SK-N-SH (cell line): ENCODE results near the gene LIME1. TPM values are rescaled to one million over a fixed set of nuclear protein-coding genes. Genes with fewer than 3 reads are reported as not detected.

Source experiments
- CTCF ChIA-PET: fragments of 300-600, 350-600 bp; formaldehyde crosslinking; extraction: SDS; loops from one replicate; lab custom pipeline; 2021; lab: Yijun Ruan, JAX
- POLR2A ChIA-PET: fragments of 350-600 bp; sonication (Branson Sonifier 250); formaldehyde crosslinking; extraction: SDS; loops from one replicate; lab custom pipeline; 2020; ENCODE audit warnings: antibody characterized with exemption, inconsistent platforms; lab: Yijun Ruan, JAX
- DNase-seq: peaks from one replicate; pipeline ENCODE4 v3.0.0; 2012
- H2AFZ ChIP-seq: fragments of 200-600 bp; sonication (generic); 2 replicates; pipeline ENCODE4 v1.8.1; 2016; ENCODE audit warnings: antibody characterized with exemption, mild to moderate bottlenecking, low read depth
- H3F3A ChIP-seq: fragments of 200-600 bp; sonication (generic); replicated peaks from 2 replicates; pipeline ENCODE3; 2016; ENCODE audit warnings: antibody characterized with exemption, mild to moderate bottlenecking; ENCODE audit not compliant: insufficient read depth
- H3K27ac ChIP-seq, 2 experiments: fragments of 200-500 bp in 1 of 2; fragments of 200-600 bp in 1 of 2; sonication (Bioruptor generic) in 1 of 2; sonication (generic), shearing (Covaris generic) in 1 of 2; 2 replicates each; pipeline versions ENCODE4 v1.5.1 to v1.6.1; 2014 to 2016; ENCODE audit warnings: low read depth in 2 of 2, inconsistent platforms in 1 of 2, low read length in 1 of 2, mild to moderate bottlenecking in 1 of 2, mixed read lengths in 1 of 2
- H3K27me3 ChIP-seq: fragments of 200-600 bp; sonication (generic), shearing (Covaris generic); 2 replicates; pipeline ENCODE4 v1.6.1; 2016; ENCODE audit warnings: mixed run types; ENCODE audit not compliant: insufficient read depth
- H3K36me3 ChIP-seq, 2 experiments: fragments of 200-500 bp in 1 of 2; fragments of 200-600 bp in 1 of 2; sonication (Bioruptor generic) in 1 of 2; sonication (generic) in 1 of 2; replicated peaks in 1 of 2; 2 replicates each; pipeline versions ENCODE3 to v1.5.1; 2014 to 2016; ENCODE audit warnings: low read length in 1 of 2, mild to moderate bottlenecking in 1 of 2; ENCODE audit not compliant: insufficient read depth in 2 of 2, control insufficient read depth in 1 of 2
- H3K4me1 ChIP-seq, 2 experiments: fragments of 200-500 bp in 1 of 2; fragments of 200-600 bp in 1 of 2; sonication (Bioruptor generic) in 1 of 2; sonication (generic), shearing (Covaris generic) in 1 of 2; 2 replicates each; pipeline versions ENCODE4 v1.5.1 to v1.6.1; 2014 to 2016; ENCODE audit warnings: low read depth in 1 of 2, low read length in 1 of 2, mixed run types in 1 of 2; ENCODE audit not compliant: insufficient read depth in 2 of 2, control insufficient read depth in 1 of 2
- H3K4me2 ChIP-seq: fragments of 200-600 bp; sonication (generic), shearing (Covaris generic); 2 replicates; pipeline ENCODE4 v1.6.1; 2017; ENCODE audit warnings: mixed run types
- H3K4me3 ChIP-seq, 2 experiments: fragments of 200-500 bp in 1 of 2; fragments of 200-600 bp in 1 of 2; sonication (Bioruptor generic) in 1 of 2; sonication (generic), shearing (Covaris generic) in 1 of 2; 2 replicates each; pipeline versions ENCODE4 v1.5.1 to v1.8.1; 2014 to 2016; ENCODE audit warnings: low read depth in 2 of 2, inconsistent platforms in 1 of 2, low read length in 1 of 2, mild to moderate bottlenecking in 1 of 2, mixed read lengths in 1 of 2, moderate library complexity in 1 of 2
- H3K79me2 ChIP-seq: fragments of 200-600 bp; sonication (generic); 2 replicates; pipeline ENCODE4 v1.8.1; 2017; ENCODE audit warnings: mild to moderate bottlenecking; ENCODE audit not compliant: insufficient read depth
- H3K9ac ChIP-seq: fragments of 200-600 bp; sonication (generic); 2 replicates; pipeline ENCODE4 v1.6.1; 2017; ENCODE audit warnings: mixed run types
- H3K9me2 ChIP-seq: fragments of 200-600 bp; sonication (generic); 2 replicates; pipeline ENCODE4 v1.6.1; 2017; ENCODE audit warnings: mixed run types
- H3K9me3 ChIP-seq: fragments of 200-600 bp; sonication (generic); 2 replicates; pipeline ENCODE4 v1.6.1; 2017; ENCODE audit warnings: mixed run types, mild to moderate bottlenecking, moderate library complexity
- H4K20me1 ChIP-seq: fragments of 200-600 bp; sonication (generic); 2 replicates; pipeline ENCODE4 v1.6.1; 2017; ENCODE audit warnings: mild to moderate bottlenecking, mixed run types; ENCODE audit not compliant: insufficient read depth
- CHD2 ChIP-seq: fragments of 150-350 bp; IDR thresholded peaks from 2 replicates; pipeline ENCODE4 v1.6.1; 2018; ENCODE audit warnings: low read length; ENCODE audit not compliant: partially characterized antibody
- ELF1 ChIP-seq: IDR thresholded peaks from 2 replicates; pipeline ENCODE4 v1.4.0; 2012
- FOXJ3 ChIP-seq: sonication (generic); formaldehyde crosslinking; IDR thresholded peaks from 2 replicates; pipeline ENCODE4 v1.5.1; 2020; ENCODE audit warnings: mild to moderate bottlenecking, missing genetic modification reagents
- FOXM1 ChIP-seq: IDR thresholded peaks from 2 replicates; pipeline ENCODE4 v1.4.0; 2012; ENCODE audit warnings: low read depth, mild to moderate bottlenecking
- GABPA ChIP-seq: IDR thresholded peaks from 2 replicates; pipeline ENCODE4 v1.4.0; 2012; ENCODE audit warnings: low read depth, mild to moderate bottlenecking
- JUND ChIP-seq: IDR thresholded peaks from 2 replicates; pipeline ENCODE4 v1.4.0; 2012
- POLR2AphosphoS5 ChIP-seq: IDR thresholded peaks from 2 replicates; pipeline ENCODE4 v1.6.1; 2012; ENCODE audit warnings: low read depth, low read length
- RFX5 ChIP-seq: IDR thresholded peaks from 2 replicates; pipeline ENCODE4 v1.6.1; 2012; ENCODE audit warnings: mild to moderate bottlenecking, improper control_type of control experiment, low read length
- RXRA ChIP-seq: IDR thresholded peaks from 2 replicates; pipeline ENCODE4 v1.4.0; 2012; ENCODE audit warnings: low read depth, mild to moderate bottlenecking, borderline replicate concordance
- SIN3A ChIP-seq: IDR thresholded peaks from 2 replicates; pipeline ENCODE4 v1.6.1; 2012; ENCODE audit warnings: low read depth, mild to moderate bottlenecking, low read length, moderate library complexity, borderline replicate concordance
- SMC3 ChIP-seq: IDR thresholded peaks from 2 replicates; pipeline ENCODE4 v1.6.1; 2012; ENCODE audit warnings: low read depth, low read length, improper control_type of control experiment
- TCF12 ChIP-seq: IDR thresholded peaks from 2 replicates; pipeline ENCODE4 v1.4.0; 2012
- WGBS: methylation state at CpG from one replicate; pipeline ENCODE4 v1.1.6; 2017; ENCODE audit warnings: low lambda C conversion rate; 5-methylcytosine and 5-hydroxymethylcytosine counted together
- polyA plus RNA-seq, 3 experiments: library from polyadenylated mRNA; depleted of rRNA; stranded (reverse); fragments of >200 nt; gene quantifications; 2 replicates each; pipeline ENCODE4 v1.2.3, GENCODE V29; 2012
- TF ChIP-seq, protein P1 (sequence below): fragments of 150-350 bp; IDR thresholded peaks from 2 replicates; pipeline ENCODE4 v1.6.1; 2016; ENCODE audit warnings: mild to moderate bottlenecking, low read depth, low read length
- TF ChIP-seq, protein P2 (sequence below): fragments of 200-600 bp; sonication (generic); IDR thresholded peaks from 2 replicates; pipeline ENCODE4 v1.6.1; 2017; ENCODE audit warnings: antibody characterized with exemption, mild to moderate bottlenecking, moderate library complexity
- TF ChIP-seq, protein P3 (sequence below): IDR thresholded peaks from 2 replicates; pipeline ENCODE4; 2012
- TF ChIP-seq, protein P4 (sequence below): IDR thresholded peaks from 2 replicates; pipeline ENCODE4 v1.4.0; 2012; ENCODE audit warnings: low read depth, borderline replicate concordance
- TF ChIP-seq, protein P5 (sequence below): IDR thresholded peaks from 2 replicates; pipeline ENCODE4 v1.4.0; 2012; ENCODE audit warnings: low read depth, borderline replicate concordance
- TF ChIP-seq, protein P6 (sequence below): fragments of 150-350 bp; IDR thresholded peaks from 2 replicates; pipeline ENCODE4 v1.6.1; 2017; ENCODE audit warnings: antibody characterized with exemption, low read length, low read depth, borderline replicate concordance

LIME1 gene
- polyA plus RNA-seq, 1 of the 3 experiments (the other 2 are of a cell fraction) = 10.9 TPM

DNA sequence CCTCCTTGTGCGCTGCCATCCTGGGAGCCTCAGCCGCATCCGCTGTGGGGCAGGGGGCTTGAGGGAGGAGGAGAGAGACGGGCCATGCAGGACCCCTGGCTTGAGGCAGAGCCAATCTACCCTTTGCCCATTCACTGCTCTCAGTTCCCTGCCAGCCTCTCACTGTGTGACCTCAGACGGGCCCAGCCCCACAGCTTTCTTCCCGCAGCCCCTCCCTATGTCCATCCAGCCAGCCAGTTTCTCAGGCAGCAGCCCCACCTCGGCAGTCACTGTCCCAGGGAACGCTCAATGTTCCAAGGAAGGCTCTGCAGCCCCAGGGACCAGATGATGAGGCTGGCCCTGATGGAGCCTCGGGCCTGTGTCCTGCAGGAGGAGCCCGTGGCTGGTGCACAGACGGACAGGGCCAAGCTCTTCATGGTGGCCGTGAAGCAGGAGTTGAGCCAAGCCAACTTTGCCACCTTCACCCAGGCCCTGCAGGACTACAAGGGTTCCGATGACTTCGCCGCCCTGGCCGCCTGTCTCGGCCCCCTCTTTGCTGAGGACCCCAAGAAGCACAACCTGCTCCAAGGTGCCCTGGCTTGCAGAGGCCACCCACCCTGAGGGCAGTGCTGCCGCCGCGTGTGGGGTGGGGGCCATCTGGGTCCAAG lies 43.9 kb upstream of the LIME1 start:
- 75% methylated on average over 11 of the region's 20 CpGs for WGBS
- Histone ChIP-seq H3K4me1 (peaks cover 0 to 17% of the 10 kb centered on the region in 2 experiments; a peak in 1 of 4 replicates), H3K27ac (no peak overlapping the region), H4K20me1 (no peaks in the 10 kb centered on the region), H3K27me3 (no peaks in the 10 kb centered on the region), H2AFZ (no peak overlapping the region), H3K79me2 (no peaks in the 10 kb centered on the region), H3K36me3 (peaks cover 0 to 9% of the 10 kb centered on the region in 2 experiments), H3K4me2 (no peak overlapping the region), H3K4me3 (no peak overlapping the region), H3F3A (no peaks in the 10 kb centered on the region), H3K9me3 (no peaks in the 10 kb centered on the region), H3K9ac (no peak overlapping the region), H3K9me2 (no peaks in the 10 kb centered on the region)
- ChIA-PET CTCF (no interaction called here), POLR2A (no interaction called here)
- DNase-seq = no peak
- TF ChIP-seq FOXJ3 (CRISPR knock-in tag) = no peak

DNA sequence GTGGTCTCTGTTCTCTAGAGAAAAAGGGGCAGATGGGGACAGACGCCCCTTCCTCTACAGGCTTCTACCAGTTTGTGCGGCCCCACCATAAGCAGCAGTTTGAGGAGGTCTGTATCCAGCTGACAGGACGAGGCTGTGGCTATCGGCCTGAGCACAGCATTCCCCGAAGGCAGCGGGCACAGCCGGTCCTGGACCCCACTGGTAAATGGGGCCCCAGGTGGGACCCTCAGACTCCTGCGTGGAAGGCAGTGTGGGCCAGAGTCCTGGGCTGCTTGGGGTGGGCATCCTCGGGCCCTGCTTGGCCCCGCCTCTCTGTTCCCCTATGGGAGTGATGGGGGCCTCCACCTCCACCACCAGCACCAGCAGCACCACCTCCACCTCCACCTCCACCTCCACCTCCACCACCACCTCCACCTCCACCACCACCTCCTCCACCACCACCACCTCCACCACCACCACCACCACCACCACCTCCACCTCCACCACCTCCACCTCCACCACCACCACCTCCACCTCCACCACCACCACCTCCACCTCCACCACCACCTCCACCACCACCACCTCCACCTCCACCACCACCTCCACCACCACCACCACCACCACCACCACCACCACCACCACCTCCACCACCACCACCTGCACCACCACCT lies 43.3 kb upstream of the LIME1 start:
- Histone ChIP-seq H3K9me2 (no peaks in the 10 kb centered on the region), H3K27ac (no peak overlapping the region), H3K79me2 (no peaks in the 10 kb centered on the region), H3K4me1 (peaks cover 4 to 19% of the 10 kb centered on the region in 2 experiments; a peak in 2 of 4 replicates), H3K27me3 (no peaks in the 10 kb centered on the region), H4K20me1 (no peaks in the 10 kb centered on the region), H3K4me3 (no peak overlapping the region), H3F3A (no peaks in the 10 kb centered on the region), H3K9ac (no peak overlapping the region), H2AFZ (no peak overlapping the region), H3K36me3 (peaks cover 0 to 9% of the 10 kb centered on the region in 2 experiments), H3K4me2 (no peak overlapping the region), H3K9me3 (no peaks in the 10 kb centered on the region)
- CTCF ChIA-PET = no interaction called here
- POLR2A ChIA-PET = no interaction called here
- WGBS = 20% methylated on average over 1 of the region's 10 CpGs
- no peak for DNase-seq
- TF ChIP-seq, protein P1, sequence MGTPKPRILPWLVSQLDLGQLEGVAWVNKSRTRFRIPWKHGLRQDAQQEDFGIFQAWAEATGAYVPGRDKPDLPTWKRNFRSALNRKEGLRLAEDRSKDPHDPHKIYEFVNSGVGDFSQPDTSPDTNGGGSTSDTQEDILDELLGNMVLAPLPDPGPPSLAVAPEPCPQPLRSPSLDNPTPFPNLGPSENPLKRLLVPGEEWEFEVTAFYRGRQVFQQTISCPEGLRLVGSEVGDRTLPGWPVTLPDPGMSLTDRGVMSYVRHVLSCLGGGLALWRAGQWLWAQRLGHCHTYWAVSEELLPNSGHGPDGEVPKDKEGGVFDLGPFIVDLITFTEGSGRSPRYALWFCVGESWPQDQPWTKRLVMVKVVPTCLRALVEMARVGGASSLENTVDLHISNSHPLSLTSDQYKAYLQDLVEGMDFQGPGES = no peak
- TF ChIP-seq, protein P2, sequence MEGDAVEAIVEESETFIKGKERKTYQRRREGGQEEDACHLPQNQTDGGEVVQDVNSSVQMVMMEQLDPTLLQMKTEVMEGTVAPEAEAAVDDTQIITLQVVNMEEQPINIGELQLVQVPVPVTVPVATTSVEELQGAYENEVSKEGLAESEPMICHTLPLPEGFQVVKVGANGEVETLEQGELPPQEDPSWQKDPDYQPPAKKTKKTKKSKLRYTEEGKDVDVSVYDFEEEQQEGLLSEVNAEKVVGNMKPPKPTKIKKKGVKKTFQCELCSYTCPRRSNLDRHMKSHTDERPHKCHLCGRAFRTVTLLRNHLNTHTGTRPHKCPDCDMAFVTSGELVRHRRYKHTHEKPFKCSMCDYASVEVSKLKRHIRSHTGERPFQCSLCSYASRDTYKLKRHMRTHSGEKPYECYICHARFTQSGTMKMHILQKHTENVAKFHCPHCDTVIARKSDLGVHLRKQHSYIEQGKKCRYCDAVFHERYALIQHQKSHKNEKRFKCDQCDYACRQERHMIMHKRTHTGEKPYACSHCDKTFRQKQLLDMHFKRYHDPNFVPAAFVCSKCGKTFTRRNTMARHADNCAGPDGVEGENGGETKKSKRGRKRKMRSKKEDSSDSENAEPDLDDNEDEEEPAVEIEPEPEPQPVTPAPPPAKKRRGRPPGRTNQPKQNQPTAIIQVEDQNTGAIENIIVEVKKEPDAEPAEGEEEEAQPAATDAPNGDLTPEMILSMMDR = no peak
- TF ChIP-seq, protein P3, sequence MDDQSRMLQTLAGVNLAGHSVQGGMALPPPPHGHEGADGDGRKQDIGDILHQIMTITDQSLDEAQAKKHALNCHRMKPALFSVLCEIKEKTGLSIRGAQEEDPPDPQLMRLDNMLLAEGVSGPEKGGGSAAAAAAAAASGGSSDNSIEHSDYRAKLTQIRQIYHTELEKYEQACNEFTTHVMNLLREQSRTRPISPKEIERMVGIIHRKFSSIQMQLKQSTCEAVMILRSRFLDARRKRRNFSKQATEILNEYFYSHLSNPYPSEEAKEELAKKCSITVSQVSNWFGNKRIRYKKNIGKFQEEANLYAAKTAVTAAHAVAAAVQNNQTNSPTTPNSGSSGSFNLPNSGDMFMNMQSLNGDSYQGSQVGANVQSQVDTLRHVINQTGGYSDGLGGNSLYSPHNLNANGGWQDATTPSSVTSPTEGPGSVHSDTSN = no peak
- TF ChIP-seq, protein P4, sequence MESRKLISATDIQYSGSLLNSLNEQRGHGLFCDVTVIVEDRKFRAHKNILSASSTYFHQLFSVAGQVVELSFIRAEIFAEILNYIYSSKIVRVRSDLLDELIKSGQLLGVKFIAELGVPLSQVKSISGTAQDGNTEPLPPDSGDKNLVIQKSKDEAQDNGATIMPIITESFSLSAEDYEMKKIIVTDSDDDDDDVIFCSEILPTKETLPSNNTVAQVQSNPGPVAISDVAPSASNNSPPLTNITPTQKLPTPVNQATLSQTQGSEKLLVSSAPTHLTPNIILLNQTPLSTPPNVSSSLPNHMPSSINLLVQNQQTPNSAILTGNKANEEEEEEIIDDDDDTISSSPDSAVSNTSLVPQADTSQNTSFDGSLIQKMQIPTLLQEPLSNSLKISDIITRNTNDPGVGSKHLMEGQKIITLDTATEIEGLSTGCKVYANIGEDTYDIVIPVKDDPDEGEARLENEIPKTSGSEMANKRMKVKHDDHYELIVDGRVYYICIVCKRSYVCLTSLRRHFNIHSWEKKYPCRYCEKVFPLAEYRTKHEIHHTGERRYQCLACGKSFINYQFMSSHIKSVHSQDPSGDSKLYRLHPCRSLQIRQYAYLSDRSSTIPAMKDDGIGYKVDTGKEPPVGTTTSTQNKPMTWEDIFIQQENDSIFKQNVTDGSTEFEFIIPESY = no peak
- TF ChIP-seq CHD2 (no peak), GABPA (no peak), SIN3A (no peak), POLR2AphosphoS5 (no peak), FOXM1 (no peak), JUND (no peak), ELF1 (no peak), RFX5 (no peak), SMC3 (no peak), RXRA (no peak), TCF12 (no peak)
- TF ChIP-seq, protein P5, sequence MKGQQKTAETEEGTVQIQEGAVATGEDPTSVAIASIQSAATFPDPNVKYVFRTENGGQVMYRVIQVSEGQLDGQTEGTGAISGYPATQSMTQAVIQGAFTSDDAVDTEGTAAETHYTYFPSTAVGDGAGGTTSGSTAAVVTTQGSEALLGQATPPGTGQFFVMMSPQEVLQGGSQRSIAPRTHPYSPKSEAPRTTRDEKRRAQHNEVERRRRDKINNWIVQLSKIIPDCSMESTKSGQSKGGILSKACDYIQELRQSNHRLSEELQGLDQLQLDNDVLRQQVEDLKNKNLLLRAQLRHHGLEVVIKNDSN = no peak
- TF ChIP-seq, protein P6, sequence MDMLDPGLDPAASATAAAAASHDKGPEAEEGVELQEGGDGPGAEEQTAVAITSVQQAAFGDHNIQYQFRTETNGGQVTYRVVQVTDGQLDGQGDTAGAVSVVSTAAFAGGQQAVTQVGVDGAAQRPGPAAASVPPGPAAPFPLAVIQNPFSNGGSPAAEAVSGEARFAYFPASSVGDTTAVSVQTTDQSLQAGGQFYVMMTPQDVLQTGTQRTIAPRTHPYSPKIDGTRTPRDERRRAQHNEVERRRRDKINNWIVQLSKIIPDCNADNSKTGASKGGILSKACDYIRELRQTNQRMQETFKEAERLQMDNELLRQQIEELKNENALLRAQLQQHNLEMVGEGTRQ = no peak
